Stimulated activated CD8-positive, alpha-beta memory T cell treated with anti-CD3 and anti-CD28 coated beads, Interleukin-15, amount 100 ng/mL, for 1 hour (primary cell): ENCODE measurements around the gene MRPL45.

ENCODE experiments used
- DNase-seq: peaks from one replicate; pipeline ENCODE4 v3.0.0-alpha.2; 2020; ENCODE audit warnings: low read depth

MRPL45 gene

DNA sequence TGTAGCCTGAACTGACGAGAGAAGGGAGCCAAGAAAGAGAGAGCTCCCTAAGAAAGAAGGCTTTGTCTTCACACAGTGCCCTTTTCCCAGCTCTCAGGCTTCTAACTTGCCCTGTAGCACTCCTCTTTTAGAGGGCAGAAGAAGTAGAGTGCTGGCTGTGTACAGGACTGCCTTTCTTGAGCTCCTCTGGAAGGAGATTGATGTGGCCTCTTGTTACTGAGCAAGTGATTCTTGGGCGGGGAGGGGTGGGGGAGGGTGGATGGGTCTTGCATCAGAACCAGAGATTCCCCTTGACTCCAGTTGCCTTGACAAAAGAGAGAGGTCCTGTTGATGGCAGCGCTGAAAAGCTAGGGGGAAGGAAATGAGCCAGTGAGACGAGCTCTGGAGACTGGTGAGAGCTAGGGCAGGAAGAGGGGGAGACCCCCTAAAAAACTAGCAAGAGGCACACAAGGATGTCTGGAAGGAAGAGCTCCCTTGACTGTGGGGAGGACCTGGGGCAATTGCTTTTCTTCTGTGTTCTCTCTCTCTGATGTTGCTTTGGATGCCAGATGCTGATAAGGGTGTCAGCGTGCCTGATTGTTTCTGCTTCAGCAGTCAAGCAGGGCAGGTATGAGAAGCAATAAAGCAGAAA, 28.4 kb downstream of the MRPL45 start:
- no peak for DNase-seq

DNA sequence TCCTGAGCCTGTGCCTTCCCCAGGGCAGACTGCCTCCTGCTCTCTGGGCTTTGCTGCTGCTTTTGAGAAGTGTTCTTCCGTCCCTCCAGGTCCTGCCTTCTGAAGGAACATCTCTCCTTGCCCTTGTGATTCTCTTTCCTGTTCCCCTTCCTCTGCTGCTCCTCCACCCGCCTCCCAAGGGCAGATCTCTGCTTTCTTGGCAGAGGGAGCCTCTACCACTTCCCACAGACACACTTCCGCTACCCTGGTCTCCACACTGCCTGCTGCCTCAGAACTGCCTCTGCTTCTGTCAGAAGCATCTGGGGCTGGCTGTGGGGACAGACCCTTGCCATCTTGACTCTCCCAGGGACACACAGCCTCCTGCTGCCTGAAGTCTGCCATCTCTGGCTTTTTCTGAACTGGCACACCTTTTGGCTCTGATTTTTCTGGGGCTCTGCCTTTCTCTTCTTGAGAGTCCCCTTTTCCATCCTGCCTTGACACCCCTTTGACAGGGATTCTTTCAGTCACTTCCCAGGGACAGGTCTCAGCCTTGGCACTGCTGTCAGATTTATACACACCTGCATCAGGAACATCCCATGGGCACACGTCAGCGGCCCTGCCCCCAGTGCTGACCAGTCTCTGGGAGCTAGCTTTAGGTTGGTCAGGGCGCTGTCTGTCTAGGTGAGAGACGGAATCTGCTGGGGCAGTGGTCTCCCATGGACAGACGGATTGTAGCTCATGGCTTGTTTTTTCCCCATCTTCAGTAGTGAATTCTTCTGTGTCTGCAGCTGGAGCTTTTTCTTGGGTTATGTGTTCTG, 30.2 kb downstream of the MRPL45 start:
- DNase-seq: no peak

DNA sequence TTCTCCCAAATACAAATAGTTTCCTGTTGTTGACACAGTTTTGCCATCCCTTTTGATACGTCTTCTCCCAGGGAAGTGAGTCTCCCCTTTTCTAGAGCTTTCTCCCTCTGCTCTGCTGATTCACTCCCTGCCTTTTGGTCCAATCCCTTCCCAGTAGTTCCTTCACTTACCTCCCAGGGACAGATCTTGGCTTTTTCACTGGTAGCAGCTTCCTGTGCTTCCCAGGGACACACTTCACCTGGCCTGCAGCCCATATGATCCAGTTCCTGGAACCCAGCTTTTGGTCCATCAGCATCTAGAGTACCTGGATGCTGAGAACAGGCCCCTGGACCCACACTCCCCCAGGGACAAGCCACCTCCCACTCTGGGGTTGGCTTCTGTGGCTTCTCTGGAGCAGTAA, 31.0 kb downstream of the MRPL45 start:
- no peak for DNase-seq

DNA sequence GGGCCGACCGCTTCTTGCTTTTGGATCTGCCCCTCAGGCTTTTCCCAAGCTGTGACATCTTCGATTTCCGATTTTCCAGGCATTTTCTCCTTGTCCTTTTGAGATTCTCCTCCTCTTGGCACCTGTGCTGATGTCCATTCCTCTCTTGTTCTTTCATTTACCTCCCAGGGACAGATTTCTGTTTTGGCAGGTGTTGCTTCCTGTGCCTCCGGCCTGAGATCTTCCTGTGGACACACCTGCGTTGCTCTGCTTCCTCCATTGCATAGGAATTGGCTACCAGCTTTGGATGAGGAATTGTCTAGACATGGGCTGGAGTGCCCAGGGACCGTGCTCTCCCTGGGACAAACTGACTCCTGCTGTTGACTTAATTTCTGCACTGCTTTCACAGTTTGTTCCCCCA, 31.7 kb downstream of the MRPL45 start:
- no peak for DNase-seq

DNA sequence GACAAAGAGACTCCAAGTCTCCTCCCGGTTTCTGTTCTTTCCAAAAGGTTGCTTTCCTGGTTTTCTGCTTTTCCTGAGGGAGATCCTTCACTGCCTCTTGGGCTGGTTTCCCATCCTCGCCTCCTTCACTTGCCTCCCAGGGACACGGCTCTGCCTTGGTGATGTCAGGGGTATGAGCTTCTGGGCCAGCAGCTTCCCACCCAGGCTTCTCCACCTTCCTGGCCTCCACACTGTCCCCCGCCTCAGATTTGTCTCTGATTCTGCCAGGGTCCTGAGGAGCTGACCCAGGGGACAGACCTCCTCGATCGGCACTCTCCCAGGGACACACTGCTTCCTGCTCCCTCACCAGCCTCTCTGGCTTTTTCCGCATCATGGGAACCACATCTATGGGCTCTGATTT, 32.3 kb downstream of the MRPL45 start:
- DNase-seq: no peak

DNA sequence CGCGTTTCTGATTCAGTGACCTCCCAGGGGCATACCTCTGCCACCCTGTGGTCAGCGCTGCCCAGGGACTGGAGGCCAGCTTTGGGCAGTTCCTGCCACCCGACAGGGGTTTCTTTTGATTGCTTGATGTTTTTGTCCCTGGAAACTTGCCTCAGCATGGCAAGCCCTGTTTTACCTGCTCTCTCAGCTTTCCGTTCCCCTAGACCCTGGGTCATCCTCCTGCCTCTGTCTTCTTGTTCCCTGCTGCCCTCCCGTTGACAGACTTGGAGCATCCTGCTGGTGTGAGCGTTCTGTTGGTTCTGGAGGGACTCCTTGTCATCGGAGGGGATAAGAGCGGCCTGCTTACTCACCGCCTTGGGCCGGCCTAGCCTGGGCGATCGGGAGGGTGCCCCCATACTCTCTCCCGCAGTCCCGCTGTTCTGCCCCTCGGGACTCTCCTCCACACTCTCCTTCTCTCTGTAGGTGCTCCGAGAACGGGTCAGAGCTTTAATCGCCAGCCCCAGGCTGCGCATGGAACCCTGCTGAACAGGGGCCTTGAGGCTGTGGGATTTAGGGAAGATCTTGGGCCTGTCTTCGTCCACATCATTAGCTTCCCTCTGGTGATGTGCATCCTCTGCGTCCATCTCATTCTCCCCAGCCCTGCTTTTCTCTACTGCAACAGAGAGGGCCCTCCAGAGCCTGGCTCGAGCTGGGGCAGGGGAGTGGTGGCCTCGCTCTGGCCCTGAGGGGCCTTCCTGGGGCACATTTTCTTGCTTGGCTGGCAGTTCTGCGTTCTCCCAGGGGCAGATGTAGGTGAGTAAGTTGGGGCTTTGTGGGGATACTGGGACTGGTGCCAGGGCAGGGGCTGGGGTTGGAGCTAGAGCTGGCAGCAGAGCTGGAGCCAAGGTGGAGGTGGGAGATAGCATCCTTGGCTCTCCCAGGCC, 33.1 kb downstream of the MRPL45 start:
- no peak for DNase-seq

DNA sequence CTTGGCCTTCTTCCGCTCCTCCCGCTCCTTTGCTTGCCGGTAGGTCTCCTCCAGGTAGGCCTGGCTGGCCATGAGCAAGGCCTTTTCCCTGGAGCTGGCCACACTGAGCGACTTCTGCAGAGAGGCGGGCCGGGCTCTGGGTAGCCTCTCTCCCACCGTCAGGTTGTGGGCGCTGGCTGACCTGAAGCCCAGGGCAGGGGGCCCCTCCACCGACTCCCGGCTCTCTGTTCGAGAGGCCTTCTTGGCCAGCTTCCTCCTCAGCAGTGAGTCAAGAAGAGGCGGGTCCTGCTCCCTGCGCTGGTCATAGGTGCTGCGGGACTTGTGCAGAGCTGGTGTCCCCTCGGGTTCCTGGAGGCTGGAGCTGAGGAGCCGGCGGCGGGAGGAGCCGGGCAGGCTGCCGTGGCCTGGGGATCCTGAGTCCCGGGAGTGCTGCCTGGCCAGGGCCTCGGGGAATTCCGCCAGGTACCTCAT, 34.0 kb downstream of the MRPL45 start:
- DNase-seq: no peak

DNA sequence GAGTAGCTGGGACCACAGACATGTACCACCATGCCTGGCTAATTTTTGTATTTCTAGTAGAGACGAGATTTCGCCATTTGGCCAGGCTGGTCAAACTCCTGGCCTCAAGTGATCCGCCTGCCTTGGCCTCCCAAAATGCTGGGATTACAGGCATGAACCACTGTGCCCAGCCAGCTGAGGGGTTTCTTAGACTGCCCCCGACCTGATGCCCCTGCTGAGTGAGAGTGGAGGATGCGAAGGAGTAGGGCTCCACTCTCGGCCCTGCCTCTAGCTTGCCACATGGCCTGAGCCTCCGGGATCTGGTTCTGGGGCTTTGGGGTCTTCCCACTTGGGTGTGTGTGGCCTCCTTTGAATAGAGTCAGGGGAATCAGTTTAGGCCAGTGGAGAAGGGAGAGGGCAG, 35.8 kb downstream of the MRPL45 start:
- DNase-seq: no peak

DNA sequence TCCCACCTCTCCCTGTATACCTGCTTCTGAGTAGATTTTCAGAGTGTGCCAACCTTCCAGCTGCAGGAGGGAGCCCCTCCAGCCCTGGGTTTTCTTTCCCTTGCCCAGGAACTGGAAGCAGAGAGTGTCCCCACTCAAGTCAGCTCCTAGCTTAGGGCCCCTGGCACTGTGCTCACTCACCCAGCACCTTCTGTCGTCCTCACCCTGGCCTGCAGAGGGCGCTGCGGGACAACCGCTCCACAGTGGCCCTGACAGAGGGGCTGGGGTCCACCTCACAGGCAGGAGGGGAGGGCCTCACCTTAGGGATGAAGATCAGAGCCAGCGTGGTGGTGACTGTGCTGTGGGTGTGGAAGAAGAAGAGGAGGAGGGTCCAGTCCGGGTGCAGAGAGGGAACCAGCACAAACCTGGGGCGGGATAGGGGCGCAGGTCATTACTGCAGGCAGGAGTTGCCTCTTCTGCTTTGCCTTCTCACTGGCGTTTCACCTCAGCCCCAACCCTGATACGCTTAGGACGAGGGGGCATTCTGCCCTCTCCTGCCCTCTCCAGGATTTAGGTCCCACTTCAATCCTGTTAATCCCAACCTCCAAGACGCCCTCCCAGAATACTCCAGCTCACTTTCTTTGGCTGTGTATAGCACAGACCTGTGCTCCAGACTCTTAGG, 36.8 kb downstream of the MRPL45 start:
- DNase-seq: no peak

DNA sequence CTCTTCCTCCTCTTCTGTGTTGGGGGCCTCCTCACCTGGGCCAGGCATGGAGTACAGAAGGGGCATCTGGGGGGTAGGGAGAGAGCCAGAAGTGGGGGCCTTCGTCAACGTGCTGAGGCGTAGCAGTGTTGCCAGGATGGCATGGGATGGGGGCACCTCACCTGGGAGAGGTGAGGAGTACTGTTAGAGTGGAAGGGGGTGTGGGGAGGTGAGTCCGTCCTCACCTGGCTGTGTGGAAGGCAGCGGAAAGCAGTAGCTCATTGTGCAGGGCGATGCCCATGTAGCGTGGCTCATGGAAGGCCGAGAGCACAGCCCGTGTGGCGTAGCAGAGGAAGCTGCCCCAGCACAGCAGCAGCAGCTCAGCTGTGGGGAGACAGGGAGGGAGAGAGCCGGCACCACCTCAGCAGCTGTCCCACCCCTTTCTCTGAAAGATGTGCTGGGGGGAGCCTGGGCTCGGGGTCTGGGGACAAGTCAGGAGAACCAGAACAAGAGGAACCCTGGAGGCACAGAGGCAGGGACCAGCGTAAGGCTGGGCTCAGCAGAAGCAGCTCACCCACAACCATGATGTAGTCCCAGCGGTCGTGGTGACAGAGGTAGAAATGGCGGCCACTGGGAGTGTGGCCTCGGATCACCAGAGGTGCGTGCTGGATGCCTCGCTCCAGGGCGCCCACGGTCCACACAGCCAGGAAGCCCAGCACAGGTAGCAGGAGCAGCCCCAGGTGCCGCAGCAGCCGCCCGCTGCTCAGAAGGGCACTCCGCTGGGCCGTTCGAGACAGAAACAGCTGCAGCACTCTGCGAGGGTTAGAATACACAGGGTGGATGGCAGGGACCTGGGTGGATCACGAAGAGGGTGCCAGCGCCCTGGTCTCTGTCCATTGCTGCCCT, 37.8 kb downstream of the MRPL45 start:
- DNase-seq: no peak

DNA sequence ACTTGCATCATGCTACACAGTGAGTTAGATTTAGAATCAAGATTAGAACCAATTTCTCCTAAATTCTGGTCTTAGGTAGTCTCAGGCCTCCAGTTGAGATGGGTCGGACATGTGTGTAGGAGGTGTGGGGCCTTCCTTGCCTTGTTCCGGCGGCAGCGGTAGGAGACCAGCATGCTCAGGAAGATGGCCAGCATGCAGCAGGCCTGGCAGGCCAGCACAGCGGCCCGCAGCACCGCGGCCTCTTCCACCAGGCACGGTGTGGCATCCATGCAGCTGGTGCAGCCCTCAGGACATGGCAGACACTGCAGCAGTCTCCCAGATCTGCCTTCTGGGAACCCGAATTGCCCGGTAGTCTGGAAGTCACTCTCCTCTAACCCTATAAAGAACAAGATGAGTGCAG, 39.9 kb downstream of the MRPL45 start:
- DNase-seq: no peak

DNA sequence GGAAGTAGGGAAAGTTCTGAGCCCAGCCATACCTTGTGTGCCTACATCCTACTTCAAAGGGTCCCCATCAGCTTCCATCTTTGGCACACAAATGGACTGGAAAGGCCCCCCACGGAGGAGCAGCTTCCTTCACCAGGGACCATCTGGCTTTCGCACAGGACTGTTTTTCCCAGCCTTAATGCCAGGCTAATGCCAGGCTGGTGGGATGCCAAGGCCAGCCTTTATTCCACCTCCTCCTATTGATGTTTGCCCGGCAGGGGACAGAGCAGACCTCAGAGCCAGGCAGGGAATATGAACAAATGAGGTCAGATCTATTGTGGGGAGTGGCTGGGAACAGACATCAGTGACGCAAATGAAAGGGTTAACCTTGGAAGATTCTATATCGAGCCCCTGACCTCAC, 41.1 kb downstream of the MRPL45 start:
- DNase-seq: no peak

DNA sequence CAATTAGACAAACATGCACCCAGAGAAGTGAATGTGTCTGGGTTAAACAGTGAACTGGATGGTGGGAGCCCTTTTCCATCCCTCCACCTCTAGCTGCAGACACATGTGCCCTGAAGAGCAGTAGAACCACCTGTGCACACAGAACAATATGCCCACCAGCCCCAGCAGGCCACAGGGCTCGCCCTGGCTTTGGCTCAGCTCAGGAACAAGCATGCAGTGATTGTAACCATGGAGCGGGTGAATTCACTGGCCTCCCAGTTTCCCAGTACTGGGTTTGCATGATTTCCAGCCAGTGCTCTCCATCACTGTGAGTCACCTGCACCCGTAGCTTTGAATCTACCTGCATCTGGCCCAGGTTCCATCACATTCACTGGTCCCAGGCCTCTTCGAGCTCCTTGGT, 41.6 kb downstream of the MRPL45 start:
- DNase-seq: no peak

DNA sequence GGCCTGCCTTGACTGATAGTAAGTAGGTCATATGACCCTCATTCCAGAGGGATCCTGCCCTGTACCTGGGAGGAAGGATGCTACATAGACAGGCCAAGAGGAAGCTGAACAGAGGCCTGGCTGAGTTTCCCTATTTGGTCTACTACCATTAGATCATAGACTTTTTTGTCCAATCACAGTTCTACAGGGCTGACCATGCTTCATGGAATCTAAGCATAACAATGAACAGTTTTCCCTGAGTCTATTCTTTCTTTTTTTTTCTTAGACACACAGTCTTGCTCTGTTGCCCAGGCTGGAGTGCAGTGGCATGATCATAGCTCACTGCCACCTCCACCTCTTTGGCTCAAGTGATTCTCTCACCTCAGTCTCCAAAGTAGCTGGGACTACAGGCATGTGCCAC, 42.9 kb downstream of the MRPL45 start:
- no peak for DNase-seq

DNA sequence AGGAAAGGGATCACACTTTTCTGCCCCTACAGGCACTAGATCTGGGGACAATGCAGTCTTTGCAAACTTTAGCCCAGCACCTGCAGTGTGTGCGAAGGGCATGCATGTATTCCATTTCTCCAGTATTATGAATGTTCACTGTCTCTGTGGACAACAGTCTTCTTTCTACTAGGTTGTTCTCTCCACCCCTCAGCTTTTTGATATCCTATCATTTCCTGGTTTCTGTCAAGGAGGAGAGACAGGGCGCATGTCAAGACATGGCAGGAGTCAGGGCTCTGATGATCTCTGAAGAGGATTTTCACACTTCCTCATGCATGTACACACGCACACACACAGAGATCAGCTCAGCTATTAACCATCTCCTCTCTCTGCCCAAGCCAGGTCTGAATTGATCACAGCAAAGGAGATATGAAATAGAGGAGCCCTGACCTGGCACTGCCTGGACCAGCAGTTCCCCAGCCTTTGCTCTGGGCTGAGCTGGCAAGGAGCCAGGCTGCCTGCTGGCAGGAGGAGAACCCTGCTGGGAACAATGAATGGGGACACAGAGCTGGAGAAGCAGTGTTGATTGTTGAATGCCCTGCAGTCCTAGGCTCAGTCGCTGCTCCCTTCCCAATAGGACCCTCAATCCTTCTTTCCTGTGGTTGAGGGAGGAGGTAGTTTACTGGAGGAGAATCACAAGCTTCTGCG, 44.2 kb downstream of the MRPL45 start:
- no peak for DNase-seq

DNA sequence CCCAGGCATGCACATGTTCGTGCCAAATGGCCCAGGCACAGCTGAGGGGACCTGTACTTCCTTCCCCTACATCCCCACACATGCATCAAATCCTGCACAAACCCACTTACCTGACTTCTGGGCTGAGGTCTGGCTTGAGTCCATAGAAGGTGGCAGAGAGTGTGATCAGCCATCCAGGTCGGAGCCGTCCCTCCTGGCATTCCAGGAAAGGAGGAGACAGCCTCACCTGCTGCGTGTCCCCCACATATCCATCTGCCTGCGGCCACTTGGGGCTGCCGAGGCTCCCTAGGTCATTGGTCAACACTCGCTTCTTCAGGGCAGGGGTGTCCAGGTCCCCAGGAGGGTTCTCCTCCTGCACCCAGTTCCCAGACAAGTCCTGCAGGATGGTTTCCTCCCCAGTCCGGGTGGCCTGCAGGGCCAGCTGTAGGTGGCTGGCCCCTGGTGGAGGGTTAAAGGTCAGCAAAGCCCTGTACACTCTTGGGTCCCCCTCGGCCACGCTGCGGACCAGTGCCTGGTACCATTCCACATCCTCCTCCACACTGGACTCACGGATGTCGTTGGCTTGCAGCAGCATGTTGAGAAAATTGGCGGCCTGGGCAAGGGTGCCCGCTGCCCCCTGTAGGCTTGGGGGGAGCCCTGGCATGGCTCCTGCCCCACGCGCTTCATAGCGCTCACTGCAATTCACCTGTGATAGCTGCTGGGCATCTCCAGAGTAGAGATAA, 46.1 kb downstream of the MRPL45 start:
- DNase-seq: no peak

DNA sequence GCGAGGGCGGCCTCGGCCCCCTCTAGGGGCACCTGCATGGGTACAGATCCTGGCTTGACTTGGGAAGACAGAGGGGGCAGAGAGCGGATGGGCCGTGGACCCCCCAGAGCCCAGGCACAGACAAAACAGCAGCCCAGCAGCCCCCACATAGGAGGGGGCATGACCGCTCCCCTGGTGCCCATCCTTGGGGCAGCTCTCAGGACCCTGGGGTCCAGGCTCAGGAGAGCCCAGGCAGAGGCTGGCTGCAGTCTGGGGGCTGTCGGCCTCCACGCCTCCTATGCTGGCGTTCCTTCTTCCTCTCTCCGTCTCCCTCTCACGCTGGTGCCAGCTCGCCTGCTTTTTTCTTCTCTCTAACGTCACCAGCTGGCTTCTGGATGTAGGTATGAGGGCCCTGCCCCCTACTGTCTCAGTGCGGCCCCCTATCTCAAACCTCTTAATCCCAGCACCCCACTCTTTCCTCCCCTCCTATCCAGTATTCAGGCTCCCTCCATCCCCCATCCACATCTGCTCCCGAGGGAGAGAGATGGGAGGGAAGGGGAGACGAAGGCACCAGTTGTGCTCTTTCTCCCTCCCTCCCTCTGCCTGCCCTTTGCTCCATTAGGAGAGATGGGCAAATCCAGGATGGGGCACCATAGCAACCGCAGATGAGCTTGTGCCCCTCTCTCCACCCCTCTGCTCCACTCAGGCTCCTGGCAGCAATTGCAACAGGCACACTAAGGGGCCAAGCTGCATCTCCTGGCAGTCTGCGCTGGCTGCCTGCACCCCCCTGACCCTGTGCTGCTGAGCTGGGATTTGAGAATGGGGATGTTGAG, 46.8 kb downstream of the MRPL45 start, which contains the start of gene GPR179:
GPR179 (minus strand) TSS at position 349 of the 812 bp plus-strand sequence; CDS start at position 182, 167 bp downstream.
- DNase-seq: no peak

DNA sequence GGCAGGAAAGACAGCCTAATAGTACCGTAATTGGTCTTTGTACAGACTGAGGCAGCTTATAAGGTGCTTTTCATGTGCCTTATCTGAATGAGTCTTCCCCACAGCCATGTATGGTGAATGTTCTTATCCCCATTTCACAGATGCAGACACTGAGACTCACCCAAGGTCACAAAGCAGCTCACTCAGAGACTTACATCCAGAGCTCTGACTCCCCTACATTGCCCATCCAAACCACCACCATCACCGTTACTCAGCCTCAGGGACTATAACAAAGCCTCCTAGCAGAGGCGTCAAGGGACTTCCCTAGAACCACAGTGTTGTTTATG, 47.4 kb downstream of the MRPL45 start:
- DNase-seq: no peak

DNA sequence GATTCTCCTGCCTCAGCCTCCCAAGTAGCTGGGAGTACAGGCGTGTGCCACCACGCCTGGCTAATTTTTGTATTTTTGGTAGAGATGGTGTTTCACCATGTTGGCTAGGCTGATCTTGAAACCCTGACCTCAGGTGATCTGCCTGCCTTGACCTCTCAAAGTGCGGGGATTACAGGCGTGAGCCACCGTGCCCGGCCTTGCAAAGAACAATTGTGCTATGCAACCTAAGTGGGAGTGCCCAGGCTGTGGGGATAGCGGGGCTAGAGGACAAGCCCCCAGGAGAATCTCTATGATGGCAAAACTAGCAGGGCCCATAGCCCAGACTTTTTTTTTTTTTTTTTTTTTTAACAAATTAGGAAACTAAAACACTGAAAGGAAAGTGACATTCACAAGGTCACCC, 48.8 kb downstream of the MRPL45 start:
- DNase-seq: no peak
